Measurements from ENCODE around the gene TAS1R1.

GRCh38 chr1:6505367-6506209, 49.5 kb upstream of the TAS1R1 start:
- TF ChIP-seq, protein P1, sequence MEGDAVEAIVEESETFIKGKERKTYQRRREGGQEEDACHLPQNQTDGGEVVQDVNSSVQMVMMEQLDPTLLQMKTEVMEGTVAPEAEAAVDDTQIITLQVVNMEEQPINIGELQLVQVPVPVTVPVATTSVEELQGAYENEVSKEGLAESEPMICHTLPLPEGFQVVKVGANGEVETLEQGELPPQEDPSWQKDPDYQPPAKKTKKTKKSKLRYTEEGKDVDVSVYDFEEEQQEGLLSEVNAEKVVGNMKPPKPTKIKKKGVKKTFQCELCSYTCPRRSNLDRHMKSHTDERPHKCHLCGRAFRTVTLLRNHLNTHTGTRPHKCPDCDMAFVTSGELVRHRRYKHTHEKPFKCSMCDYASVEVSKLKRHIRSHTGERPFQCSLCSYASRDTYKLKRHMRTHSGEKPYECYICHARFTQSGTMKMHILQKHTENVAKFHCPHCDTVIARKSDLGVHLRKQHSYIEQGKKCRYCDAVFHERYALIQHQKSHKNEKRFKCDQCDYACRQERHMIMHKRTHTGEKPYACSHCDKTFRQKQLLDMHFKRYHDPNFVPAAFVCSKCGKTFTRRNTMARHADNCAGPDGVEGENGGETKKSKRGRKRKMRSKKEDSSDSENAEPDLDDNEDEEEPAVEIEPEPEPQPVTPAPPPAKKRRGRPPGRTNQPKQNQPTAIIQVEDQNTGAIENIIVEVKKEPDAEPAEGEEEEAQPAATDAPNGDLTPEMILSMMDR (IDR thresholded peaks at IDR 0.05; ENCODE audit: poor library complexity) = no peak
- TF ChIP-seq EZH2 (IDR thresholded peaks at IDR 0.05; ENCODE audit: borderline replicate concordance) = no peak
